ENCODE data around the gene RUNX2.

- TF ChIP-seq EZH2 (IDR thresholded peaks at IDR 0.05; ENCODE audit: insufficient read depth, poor library complexity, severe bottlenecking) (no peak), EZH2phosphoT487 (IDR thresholded peaks at IDR 0.05; ENCODE audit: insufficient read depth, low read depth) (no peak)
Observed at GRCh38 chr6:45710304-45710821, 382.2 kb downstream of the RUNX2 start.
